ENCODE measurements around the gene ALDH2.
A peak's percentile ranks its signal among the peaks of the same experiment; 100 is the strongest.

- peak; percentile 72 to 100 (median 75) for TF ChIP-seq CTCF (optimal IDR thresholded peaks at IDR 0.05 in 1 of 3, IDR thresholded peaks at IDR 0.05 in 1 of 3, conservative IDR thresholded peaks at IDR 0.05 in 1 of 3; ENCODE audit: extremely low read depth in 1 of 3, insufficient read depth in 2 of 3, low read length in 3 of 3)
- no peak for TF ChIP-seq EZH2 (IDR thresholded peaks at IDR 0.05; ENCODE audit: low read length)
Observed at GRCh38 chr12:111753144-111753881, 13.4 kb upstream of the ALDH2 start.

Measured in keratinocyte (primary cell).